NCI-H1048 (cell line): ENCODE measurements around the gene MAGEA9B.
"Not testable (repeated sequence)": the region's sequence is repeated elsewhere in the genome, so short reads cannot be mapped to it uniquely, and the experiment has no call there.

Source experiments
- DNase-seq: peaks from one replicate; lab custom pipeline; 2025; lab: John Stamatoyannopoulos, UW

MAGEA9B gene

DNA sequence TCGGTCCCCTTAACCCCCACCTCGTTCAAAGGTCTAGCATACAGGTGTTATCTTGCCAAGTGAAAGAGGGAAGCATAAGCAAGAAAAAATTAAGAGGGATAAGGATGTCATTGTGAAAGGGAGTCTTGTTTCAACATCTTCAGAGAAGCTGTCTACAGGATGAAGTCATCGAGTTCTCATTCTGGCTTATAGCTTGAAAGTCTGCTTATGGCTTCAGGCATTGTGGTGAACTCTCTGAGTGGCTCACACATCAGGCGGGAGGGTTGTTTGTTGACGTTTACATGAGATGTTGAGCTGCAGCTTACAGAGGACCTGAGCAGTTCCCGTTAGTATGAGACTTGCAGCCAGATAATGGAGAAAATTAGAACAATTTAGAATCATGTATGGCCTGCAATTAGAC lies 16.6 kb downstream of the MAGEA9B start:
- DNase-seq = no peak

DNA sequence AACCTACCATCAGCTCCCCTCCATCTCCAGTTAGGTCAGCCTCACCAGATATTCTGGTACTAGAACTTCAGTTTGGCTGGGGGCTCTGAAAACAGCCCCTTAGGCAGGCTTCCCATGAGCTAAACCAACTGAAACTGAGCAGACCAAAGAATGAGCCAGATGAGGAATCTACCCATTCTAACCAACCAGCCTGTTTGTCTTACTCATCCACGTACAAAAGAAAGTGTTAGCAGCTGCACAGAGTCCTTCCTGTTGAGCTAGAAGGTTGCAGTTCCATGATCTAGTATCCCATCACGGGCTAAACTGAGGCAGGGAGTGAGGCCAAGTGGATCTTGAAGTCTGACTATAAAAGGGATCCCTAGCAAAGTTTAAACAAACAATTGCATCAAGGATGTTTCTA lies 17.5 kb downstream of the MAGEA9B start:
- no peak for DNase-seq

DNA sequence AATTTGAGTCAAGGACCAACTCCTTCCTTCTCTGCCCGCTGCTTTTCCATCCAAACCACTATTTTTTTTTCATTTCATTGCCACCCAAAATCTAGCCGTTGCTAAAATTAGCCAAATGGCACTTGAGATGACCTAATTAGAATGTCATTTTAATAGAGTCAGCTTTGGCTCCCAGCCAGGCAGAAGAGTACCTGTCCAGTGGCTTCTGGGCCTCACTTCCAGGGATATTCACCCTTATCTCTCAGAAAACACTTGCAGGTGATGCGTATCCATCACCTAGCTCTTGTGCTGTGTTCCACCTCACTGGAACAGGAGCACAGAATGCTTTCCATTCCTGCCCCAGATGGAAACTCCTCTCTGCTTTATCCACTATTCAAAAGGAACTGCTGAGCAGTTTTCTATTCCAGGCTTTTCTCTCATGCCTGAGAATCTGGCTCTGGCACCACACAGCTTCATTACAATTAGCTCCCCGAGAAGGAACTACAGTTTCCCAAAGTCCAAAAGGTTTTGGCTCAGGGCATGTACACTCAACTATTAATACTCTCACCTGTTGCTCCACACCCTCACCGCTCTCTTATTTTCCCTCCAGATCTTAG lies 18.5 kb downstream of the MAGEA9B start:
- no peak for DNase-seq

DNA sequence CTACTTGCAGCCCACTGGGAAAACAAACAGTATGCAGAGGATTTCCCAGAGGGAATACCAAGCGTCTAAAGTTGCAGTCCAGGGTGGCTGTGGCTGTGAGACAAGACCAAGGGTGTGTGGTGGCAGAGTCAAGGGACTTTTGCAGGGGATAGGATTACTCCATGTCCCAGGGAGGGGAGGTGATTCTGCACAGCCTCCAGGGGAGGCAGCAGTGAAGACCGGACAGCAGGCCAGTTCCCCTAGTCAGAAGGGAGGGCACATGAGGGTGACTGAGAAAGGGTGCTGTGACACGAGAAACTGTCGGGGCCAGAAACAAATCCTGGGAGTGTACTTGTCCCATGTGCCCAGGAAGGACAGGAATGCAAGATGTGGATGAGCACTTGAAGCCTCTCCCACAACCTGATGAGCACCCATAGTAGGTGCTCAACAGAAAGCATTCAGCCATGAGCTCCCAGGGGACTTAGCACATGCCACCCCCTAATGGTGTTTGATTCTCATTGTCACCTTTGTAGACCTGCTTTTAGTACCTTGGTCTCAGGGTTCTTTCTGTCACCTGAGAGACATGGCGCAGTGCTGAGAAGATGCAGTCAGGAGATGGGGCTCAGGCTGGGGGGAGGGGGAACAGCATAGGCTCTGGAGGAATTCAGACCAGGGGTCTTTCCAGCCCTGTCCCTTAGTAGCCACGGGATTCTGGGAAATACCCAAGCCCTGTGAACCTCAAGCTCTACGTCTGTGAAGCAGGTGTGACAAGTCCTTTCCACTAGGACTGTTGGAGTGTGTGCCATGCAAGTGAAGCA lies 19.4 kb downstream of the MAGEA9B start:
- no peak for DNase-seq

DNA sequence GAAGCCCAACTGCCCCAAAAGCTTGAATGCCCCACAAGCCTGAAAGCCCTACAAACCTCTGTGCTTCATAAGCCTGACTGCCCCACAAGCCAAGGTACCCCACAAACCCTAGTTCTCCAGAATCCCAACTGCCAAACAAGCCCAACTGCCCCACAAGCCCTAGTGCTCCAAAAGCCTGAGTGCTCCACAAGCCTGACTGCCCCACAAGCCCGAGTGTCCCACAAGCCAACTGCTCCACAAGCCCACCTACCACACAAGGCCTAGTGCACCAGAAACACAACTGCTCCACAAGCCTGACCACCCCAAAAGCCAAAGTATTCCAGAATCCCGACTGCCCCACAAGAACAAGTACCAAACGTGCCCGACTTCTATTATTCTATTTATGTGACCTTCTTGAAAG lies 23.9 kb downstream of the MAGEA9B start:
- DNase-seq = no peak

DNA sequence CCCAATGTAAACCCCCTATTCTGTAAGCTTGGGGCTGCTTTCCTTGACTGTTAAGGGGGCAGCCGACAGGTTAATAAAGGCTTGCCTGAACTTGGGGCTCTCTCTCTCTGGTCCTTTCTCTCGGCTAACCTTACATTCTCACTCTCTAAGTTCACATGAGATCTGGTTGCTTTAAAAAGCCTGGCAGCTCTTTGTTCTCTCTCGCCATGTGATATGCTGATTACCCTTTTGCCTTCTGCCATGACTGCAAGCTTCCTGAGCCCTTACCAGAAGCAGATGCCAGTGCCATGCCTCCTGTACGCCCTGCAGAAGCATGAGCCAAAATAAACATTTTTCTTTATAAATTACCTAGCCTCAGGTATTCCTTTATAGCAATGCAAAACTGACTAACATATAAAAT lies 32.0 kb downstream of the MAGEA9B start:
- DNase-seq = not testable (repeated sequence)

DNA sequence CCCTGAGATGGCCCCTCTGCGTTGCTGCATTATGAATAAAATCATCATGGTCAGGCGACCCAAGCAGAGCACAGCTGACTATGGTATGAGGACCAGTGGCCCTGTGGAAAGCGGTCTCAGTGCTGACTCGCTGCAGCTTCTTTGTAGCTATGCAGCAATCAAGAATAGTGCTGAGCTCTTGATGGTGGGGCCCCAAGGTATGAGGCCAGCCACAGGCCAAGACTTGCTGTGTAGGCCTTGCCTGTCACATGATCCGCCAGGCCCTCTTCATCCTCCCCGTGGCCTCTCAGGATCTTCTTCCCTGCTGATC lies 35.4 kb downstream of the MAGEA9B start:
- not testable (repeated sequence) for DNase-seq

DNA sequence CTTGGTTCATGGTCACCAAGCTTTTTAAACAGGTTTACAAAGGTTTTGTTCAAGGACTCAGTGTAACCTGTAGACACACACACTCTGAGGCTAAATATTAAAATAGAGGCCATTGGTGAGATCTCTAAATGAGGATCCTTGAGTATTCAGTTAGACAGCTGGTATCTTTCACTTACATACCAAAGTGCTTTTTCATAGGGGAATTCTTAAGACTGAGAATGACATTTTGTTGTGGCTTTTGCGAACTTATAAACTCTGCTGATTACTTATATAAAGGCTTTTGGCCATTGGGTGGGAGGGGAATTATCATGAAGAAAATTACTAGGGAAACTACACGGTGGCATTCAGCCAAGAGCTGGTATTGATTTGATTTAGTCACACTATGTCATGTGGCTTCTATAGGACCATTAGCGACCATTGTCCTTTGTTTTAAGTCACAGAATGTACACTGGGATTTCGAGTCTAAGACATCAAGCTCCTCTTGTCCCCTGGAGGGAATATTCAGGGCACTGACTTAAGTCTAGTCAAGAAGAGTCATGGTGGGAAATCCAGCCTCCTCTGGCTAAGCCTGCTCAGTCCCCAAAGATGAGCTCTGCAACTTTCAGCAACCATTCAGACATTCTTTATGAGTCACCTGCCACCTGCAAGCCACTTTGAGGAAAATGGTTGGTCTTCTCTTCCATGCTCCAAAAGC lies 35.9 kb downstream of the MAGEA9B start:
- DNase-seq = not testable (repeated sequence)

DNA sequence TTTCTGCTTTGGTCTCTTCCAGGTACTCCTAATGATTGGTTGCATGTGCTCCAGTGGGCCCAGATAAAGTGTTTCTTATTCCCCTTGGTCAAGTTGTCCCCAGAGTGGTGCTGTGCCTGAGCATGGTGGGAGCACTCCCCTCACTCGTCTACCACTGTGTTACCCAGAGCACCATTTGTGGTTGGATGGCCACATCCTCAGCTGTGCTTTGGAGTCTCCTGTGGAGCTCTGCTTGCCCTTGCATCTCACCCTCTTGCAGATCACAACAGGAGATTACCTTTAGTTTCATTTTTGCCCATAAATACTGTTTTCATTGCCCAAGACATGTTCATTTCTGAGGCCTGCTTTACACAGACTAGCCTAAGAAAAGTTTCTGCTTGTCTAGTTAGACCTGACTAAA lies 36.8 kb downstream of the MAGEA9B start:
- DNase-seq = not testable (repeated sequence)

DNA sequence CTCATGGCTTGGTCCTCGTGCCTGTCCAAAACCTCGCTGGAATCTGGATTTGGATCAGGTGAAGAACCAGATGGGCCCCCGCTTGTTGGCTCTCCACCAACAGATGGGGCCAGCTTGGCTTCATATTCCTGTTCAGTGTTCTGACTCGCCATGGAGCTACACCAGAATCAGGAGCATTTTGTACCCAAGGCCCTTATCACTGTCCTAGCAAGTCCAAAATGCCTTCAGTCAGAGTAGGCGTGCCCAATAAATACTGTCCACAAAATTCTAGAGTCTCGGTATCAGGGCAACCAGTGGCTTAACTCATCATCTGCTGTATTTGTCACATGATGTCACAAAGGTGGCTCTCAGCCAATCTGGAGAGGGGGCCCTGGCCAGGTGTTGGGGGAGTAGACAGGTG lies 37.6 kb downstream of the MAGEA9B start, which contains the start of gene HSFX3:
HSFX3 (minus strand) TSS at position 224 of the 400 bp plus-strand sequence; CDS start at position 152, 72 bp downstream.
- not testable (repeated sequence) for DNase-seq

DNA sequence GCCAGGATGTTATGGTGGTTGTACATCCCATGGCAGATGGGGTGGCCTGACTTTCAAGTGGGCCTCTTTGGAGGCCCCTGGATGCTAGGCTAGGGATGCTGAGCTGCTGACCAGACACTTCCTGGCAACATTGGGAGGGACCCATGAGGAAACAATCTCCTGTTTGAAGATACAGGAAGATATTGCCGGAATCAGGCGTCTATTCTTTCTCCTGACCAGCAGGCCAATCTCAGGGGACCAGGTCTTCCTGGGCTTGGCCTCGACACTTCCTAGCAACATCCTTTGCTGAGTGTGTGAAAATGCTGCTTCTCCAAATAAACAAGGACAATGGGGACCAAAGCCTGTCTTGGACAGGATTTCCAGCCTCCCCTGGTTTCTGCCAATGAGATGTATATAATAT lies 39.5 kb downstream of the MAGEA9B start:
- not testable (repeated sequence) for DNase-seq

DNA sequence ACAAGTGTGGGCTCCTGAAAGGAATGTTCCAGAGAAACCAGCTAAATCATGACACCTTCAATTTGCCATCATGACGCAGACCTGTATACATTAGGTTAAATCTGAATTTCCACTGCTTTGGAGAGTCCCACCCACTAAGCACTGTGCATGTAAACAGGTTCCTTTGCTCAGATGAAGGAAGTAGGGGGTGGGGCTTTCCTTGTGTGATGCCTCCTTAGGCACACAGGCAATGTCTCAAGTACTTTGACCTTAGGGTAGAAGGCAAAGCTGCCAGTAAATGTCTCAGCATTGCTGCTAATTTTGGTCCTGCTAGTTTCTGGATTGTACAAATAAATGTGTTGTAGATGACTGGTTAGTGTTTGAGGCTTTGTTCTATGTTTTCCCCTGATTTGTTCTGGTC lies 40.3 kb downstream of the MAGEA9B start:
- not testable (repeated sequence) for DNase-seq

DNA sequence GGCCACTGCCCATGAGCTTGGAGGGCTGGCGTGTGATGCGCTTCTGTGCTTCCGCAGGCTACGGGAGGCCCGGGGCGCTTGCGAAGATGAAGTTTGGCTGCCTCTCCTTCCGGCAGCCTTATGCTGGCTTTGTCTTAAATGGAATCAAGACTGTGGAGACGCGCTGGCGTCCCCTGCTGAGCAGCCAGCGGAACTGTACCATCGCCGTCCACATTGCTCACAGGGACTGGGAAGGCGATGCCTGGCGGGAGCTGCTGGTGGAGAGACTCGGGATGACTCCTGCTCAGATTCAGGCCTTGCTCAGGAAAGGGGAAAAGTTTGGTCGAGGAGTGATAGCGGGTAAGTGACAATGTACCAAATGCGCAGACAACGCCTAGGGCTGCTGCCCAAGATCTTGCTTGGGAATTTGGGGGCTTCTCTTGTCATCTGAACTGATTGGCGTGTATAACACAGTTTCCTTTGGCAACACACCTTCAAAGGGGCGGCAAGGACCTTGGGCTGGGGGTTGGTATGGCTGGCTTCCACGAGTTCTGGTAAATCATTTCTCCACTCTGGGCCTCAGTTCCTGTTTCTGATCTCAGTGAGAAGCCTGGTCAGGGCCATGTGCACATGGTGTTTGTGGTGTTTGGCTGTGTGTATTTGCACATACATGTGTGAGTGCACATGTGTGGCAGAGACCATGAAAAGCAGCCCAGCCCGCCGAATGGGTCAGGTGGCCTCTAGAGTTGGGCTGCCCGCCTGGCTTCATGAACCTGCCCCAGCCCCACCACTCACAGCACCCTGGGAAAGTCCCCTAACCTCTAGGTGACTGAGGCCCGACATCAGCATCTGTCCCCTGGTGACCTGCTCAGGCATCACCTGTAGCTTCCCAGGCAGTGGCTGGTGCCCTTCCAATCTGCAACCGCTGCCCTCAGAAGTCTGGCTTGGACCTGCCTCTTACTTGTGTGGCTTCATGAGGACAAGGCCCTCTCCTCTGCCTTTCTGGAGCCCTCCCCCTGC lies 41.4 kb downstream of the MAGEA9B start:
- DNase-seq = not testable (repeated sequence)

DNA sequence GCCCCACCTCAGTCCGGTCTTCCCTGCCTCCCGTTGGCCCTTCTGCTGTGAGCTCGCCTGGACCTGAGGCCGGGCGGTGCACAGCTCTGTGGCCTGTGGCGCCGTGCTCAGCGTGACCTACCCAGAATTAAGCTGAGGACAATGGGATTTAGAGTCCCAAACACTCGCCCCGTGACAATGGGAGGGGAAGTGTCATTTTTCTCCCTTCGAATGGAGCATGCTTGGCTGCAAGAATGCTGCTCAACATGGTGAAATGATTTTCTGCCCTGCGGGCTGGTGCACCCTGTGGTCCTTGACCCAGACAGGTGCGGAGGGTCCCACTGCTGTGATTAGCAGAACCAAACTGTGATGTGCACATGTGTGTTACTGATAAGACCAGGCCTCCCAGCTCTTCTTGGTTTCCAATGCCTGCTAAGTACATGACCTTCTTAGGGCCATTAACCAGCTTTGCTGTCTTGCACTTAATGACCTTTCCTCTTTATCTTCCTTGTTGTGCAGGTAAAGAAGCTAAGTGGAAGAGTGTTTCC lies 45.7 kb downstream of the MAGEA9B start:
- no peak for DNase-seq

DNA sequence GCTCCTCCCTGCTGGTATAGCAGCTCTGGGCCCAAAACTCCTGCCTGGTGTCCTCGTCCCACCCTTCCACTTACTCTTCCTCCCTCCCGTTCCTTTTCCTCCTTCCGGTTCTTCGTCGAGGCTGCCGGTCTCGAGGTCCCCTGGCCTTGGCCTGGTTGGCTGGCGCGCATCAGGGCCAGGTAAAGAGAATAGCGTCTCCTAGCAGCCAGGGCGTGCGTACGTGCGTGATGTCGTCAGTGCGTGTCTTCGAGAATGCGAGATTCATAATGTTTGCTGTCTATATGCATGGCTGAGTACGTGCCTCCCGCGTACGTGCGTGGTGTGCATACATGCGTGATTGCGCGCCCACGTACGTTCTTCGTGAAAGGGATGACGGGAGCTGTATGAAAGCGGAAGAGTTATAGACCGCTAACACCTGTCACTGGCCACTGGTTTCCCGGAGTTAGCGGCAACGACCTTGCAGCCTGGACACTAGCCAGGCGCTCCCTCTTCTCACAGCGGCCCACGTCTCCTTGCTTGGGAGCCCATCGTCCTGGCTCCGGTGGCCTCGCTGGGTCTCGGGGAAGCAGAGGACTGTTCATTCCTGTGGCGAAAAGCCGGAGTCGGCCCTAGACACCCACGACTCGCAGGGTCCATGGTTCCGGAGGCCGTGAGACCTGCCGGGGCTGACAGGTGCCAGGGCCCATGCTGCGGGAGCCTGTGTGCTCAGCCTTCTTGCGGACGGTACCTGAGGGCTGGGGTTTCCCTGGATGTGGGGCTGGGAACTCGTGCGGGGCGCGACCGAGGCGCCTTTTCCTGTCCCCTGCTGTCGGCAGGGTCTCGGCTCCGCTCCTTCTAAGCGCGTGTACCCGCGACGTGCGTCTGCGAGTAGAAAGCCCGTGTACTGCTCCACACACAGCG lies 46.4 kb downstream of the MAGEA9B start, which contains the start of gene EOLA1:
EOLA1 (plus strand) TSS at position 392 of the 900 bp plus-strand sequence. CDS start 4,619 bp downstream, outside the sequence.
- no peak for DNase-seq

DNA sequence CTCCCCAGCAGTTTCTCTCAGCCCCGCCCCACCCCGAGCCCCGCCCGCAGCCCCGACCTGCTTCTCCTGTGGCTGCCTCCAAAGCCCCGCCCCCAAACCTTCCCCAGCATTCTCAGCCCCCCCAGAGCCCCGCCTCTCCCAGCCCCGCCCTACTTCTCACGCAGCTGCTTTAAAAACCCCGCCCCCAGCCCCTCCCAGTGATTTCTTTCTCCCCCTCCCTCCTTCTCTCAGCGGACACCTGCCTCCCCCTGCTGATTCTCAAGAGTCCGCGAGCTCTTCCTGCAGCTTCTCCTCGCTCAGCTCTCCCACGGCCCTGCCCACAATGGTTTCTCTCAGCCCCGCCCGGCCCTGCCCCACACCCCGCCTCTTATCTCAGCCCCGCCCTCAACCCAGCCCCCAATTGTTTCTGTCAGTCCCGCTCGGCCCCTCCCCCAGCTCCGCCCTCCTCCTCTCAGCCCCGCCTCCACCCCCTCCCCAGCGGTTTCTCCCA lies 47.1 kb downstream of the MAGEA9B start:
- DNase-seq = peak; percentile 69

DNA sequence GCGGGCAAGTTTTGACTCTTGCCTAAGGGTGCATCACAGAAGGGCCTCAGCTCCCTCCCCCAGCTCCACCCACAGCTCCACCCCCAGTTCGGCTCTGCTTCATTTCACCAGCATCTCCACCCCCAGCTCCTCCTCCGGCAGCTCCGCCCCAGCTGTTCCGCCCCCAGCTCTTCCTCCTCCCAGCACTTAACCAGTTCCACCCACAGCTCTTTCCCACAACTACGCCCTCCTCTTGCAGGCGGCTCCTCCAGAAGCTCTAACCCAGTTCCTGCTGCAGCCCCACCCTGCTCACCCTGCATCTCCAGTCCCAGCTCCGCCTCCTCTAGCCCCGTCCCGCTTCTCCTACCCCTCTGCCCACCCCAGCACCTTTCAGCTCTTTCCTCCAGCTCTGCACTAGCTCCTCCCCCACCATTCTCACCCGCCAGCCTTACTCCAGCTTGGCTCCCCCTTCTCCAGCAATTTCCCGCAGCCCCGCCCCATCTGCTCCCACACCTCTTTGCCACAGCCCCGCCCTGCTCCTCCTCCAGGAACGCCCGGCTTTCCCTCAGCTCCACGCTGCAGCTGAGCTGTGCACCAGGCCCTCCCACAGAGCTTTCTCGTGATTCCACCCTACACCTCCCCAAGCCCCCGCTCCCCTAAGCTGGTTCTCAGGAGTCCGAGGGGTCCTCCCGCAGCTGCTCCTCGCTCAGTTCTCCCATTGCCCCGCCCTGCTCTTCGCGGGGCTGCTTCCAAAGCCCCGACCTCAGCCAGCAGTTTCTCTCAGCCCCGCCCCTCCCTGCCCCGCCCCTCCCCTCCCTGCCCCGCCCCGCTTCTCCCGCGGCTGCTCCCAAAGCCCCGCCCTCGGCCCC lies 47.8 kb downstream of the MAGEA9B start:
- peak; percentile 71 for DNase-seq

DNA sequence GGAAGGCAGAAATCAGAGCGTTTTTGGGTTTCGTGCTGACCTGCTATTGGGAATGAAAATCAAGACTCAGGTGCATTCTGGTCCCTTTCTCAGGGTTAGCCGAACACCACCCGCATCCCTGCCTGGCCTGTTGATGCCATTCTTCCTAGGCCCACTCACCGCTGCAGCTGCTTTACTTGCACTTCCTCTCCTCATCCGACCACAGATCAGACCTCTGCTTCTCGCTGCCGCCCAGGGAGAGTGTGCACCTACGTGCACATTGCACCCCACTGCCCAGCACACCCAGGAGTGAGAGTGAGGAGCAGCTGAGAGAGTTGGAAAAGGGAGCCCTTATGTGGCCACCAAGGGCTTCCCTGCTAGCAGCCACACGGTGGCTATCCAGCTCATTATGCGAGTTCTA lies 49.8 kb downstream of the MAGEA9B start:
- not testable (repeated sequence) for DNase-seq

DNA sequence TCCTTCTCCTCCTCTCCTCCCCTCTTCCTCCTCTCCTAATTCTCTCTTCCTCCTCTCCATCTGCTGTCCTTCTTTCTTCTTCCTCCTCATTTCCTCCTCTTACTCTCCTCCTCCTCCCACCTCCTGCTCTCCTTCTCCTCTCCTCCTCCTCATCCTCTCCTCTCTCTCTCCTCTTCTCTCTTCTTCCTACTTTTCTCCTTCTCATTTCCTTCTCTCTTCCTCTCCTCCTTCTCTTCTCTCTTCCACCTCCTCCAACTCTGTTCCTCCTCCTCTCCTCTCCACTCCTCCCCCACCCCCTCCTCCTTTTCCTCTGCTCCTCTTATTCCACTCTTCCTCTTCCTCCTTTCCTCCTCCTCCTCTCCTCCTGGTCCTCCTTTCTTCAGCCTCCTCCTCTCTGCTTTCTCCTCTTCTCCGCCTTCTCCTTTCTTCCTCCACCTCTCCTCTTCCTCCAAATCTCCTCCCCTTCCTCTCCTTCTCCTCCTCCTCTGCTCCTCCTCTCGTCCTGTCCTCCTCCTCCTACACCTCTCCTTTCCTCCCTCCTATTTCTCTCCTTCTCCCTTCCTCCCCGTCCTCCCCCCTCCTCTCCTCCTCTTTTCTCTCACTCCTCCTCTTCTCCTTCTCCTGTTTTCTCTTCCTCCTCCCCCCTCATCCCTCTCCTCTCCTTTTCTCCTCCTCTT lies 52.2 kb downstream of the MAGEA9B start:
- DNase-seq = not testable (repeated sequence)
